ENCODE measurements around the gene KRTAP29-1. TPM values are rescaled to one million over a fixed set of nuclear protein-coding genes. Genes with fewer than 3 reads are reported as not detected.

KRTAP29-1 gene
- total RNA-seq, 1 experiment from 2014 or later = not detected

DNA sequence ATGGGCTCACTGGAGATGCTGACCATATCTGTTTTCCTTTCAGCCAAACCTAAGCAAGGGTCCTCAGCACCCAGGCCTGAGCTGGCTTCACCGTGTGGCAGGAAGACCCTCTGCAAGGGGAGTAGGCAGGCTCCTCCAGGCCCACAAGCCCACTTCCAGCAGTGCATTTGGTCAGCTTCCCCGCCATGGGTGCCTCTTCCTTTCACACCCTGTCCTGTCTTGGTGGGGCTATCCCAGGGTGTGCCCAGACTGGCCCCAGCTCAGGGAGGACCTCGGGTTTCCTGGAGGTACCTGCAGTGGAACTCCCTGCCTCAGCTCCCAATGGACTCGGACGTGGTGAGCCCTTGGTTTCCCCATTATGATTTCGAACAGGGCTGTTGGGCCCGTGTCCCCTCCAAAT is 25.6 kb upstream of the KRTAP29-1 start:
- intact Hi-C loops (cut with micrococcal nuclease; ENCODE audit: unreplicated experiment) = loop anchor here (5.0 kb wide), 2 partner anchors 181 to 471 kb away; partner anchors contain the start of gene KRTAP4-5
- CTCF ChIA-PET = no interaction called here

DNA sequence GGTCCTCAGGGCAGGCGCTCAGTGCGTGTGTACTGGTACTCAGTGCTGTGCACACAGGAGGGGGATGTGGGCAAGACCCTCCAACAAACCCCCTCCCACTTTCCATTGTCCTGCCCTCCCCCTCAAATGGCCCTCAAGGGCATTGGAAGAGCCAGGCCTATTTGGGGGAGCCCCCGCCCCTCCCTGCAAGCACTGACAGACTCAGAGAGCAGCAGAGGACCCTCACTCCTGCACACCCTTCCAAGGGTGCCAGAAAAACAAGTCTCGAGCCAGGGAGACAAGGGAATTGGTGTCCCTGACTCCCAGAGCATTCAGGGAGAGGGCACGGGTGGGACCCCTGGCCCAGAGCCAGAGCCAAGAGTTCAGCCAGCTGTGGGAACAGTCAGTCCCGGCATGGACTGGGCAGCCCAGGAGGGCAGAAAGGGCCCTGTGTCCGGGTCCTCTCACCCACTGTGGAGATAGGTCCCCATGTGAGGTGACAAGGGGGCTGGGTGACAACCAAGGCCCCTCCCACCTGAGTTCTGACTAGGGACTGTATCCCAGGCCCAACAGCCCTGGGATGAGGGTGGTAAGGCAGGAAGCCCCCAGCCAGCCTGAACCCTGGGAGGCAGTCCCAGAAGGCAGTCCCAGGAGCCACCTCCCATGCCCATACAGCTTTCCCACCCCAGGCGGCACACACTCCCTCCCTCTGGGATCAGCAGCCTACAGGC is 24.9 kb upstream of the KRTAP29-1 start:
- CTCF ChIA-PET = no interaction called here
- no TSS peak for BruUV-seq (replicated peaks)

More for the DNA sequence above, 25.6 kb upstream of the KRTAP29-1 start:
- Histone ChIP-seq H3K9me3 (ENCODE audit: low read depth, low read length, poor library complexity, severe bottlenecking) (no peaks in the 10 kb centered on the region), H3K27me3 (replicated peaks; ENCODE audit: insufficient read depth, low read depth, low read length, poor library complexity) (no peaks in the 10 kb centered on the region), H3K4me3 (ENCODE audit: low read depth, low read length, poor library complexity, severe bottlenecking) (no peak overlapping the region), H3K4me1 (ENCODE audit: insufficient read depth, low read length, poor library complexity, severe bottlenecking) (no peaks in the 10 kb centered on the region), H3K27ac (ENCODE audit: low read depth, low read length, poor library complexity, severe bottlenecking) (no peak overlapping the region), H3K36me3 (ENCODE audit: insufficient read depth, low read length, poor library complexity, severe bottlenecking) (no peaks in the 10 kb centered on the region)
- TF ChIP-seq, protein P1, sequence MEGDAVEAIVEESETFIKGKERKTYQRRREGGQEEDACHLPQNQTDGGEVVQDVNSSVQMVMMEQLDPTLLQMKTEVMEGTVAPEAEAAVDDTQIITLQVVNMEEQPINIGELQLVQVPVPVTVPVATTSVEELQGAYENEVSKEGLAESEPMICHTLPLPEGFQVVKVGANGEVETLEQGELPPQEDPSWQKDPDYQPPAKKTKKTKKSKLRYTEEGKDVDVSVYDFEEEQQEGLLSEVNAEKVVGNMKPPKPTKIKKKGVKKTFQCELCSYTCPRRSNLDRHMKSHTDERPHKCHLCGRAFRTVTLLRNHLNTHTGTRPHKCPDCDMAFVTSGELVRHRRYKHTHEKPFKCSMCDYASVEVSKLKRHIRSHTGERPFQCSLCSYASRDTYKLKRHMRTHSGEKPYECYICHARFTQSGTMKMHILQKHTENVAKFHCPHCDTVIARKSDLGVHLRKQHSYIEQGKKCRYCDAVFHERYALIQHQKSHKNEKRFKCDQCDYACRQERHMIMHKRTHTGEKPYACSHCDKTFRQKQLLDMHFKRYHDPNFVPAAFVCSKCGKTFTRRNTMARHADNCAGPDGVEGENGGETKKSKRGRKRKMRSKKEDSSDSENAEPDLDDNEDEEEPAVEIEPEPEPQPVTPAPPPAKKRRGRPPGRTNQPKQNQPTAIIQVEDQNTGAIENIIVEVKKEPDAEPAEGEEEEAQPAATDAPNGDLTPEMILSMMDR (conservative IDR thresholded peaks at IDR 0.05; ENCODE audit: low read depth, low read length) = no peak
- POLR2A ChIA-PET (ENCODE audit: low non-redundant PET) = no interaction called here
- BruUV-seq (replicated peaks) = no TSS peak
- no peak for DNase-seq (ENCODE audit: low spot score)

DNA sequence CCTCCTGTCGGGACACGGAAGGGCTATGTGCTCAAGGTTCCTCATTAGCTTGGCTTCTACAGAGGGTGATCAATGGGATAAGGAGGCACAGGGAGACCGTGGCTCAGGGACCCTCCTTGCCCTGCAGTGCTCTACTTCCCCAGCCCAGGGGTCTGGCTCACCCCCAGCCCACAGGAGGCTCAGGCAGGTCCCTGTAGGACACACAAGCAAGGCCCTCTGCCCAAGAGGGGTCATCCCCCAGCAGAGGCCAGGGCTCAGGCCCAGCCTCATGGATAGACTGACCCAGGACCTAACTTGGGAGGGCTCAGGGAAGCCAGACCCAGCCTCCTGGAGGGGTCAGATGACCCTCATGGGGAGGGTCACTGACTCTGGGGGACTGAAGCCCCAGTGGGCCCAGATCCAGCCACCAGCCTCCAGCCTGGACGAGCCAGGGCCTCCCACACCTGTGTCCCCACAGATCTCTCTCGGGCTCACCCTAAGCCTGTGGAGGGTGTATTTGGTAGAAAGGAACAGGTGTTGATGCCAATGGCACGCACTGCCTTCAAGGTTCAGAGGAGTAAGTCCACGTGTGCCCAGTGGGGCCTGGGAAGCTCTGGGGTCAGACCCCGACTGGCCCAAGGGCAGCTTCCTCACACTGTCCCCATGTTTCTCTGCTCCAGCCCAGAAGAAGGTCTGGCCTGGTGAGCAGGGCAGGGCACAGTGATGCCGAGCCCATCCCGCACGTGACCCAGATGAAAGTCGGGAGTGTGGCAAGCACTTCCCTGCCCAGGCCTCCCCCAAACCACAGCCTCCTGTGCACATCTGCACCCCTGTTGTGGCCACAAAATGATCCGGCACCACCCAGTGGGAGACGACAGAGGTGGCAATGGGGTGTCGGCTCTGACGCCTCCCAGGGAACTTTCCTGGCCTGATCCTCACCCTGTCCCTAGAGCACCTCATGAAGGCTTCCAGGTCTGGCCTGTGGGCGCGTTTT is 23.8 kb upstream of the KRTAP29-1 start:
- H3K4me3 ChIP-seq (ENCODE audit: low read depth, low read length, poor library complexity, severe bottlenecking) = no peak overlapping the region
- ChIA-PET POLR2A (ENCODE audit: low non-redundant PET) (no interaction called here), CTCF (no interaction called here)
- no peaks in the 10 kb centered on the region for H3K4me1 ChIP-seq (ENCODE audit: insufficient read depth, low read length, poor library complexity, severe bottlenecking)
- no peak overlapping the region for H3K27ac ChIP-seq (ENCODE audit: low read depth, low read length, poor library complexity, severe bottlenecking)
- BruUV-seq (replicated peaks) = no TSS peak
- no peaks in the 10 kb centered on the region for H3K36me3 ChIP-seq (ENCODE audit: insufficient read depth, low read length, poor library complexity, severe bottlenecking)
- intact Hi-C loops (cut with micrococcal nuclease; ENCODE audit: unreplicated experiment) = loop anchor here (5.0 kb wide), 2 partner anchors 179 to 469 kb away; partner anchors contain the start of gene KRTAP4-5
- no peak for TF ChIP-seq EZH2 (IDR thresholded peaks at IDR 0.05; ENCODE audit: borderline replicate concordance, low read depth, low read length, poor library complexity, severe bottlenecking)
- TF ChIP-seq, protein P1 (conservative IDR thresholded peaks at IDR 0.05; ENCODE audit: low read depth, low read length) = no peak
- H3K27me3 ChIP-seq (replicated peaks; ENCODE audit: insufficient read depth, low read depth, low read length, poor library complexity) = no peaks in the 10 kb centered on the region
- DNase-seq (ENCODE audit: low spot score) = no peak
- no peaks in the 10 kb centered on the region for H3K9me3 ChIP-seq (ENCODE audit: low read depth, low read length, poor library complexity, severe bottlenecking)

More for the DNA sequence above, 24.9 kb upstream of the KRTAP29-1 start:
- Histone ChIP-seq H3K36me3 (ENCODE audit: insufficient read depth, low read length, poor library complexity, severe bottlenecking) (no peaks in the 10 kb centered on the region), H3K4me1 (ENCODE audit: insufficient read depth, low read length, poor library complexity, severe bottlenecking) (no peaks in the 10 kb centered on the region), H3K27me3 (replicated peaks; ENCODE audit: insufficient read depth, low read depth, low read length, poor library complexity) (no peaks in the 10 kb centered on the region), H3K9me3 (ENCODE audit: low read depth, low read length, poor library complexity, severe bottlenecking) (no peaks in the 10 kb centered on the region), H3K4me3 (ENCODE audit: low read depth, low read length, poor library complexity, severe bottlenecking) (no peak overlapping the region), H3K27ac (ENCODE audit: low read depth, low read length, poor library complexity, severe bottlenecking) (no peak overlapping the region)
- intact Hi-C loops (cut with micrococcal nuclease; ENCODE audit: unreplicated experiment) = loop anchor here (5.0 kb wide), 2 partner anchors 180 to 470 kb away; partner anchors contain the start of gene KRTAP4-5
- DNase-seq (ENCODE audit: low spot score) = no peak
- TF ChIP-seq EZH2 (IDR thresholded peaks at IDR 0.05; ENCODE audit: borderline replicate concordance, low read depth, low read length, poor library complexity, severe bottlenecking) = no peak
- POLR2A ChIA-PET (ENCODE audit: low non-redundant PET) = no interaction called here
